Tibial nerve (tissue), 4 donors: ENCODE data around the gene ANKRD17. TPM values are rescaled to one million over a fixed set of nuclear protein-coding genes. Genes with fewer than 3 reads are reported as not detected.

Experiments used
- DNase-seq, 2 donors: peaks; one replicate each; pipeline ENCODE4 v3.0.0-alpha.2; 2019; ENCODE audit warnings: low spot score in 2 of 2
- H3K27ac ChIP-seq, 4 donors: fragments of 200-600 bp; sonication (generic) in 3 of 4; one replicate each; pipeline ENCODE4 v1.5.1; 2017 to 2019; ENCODE audit warnings: mild to moderate bottlenecking in 1 of 4
- H3K27me3 ChIP-seq, 2 donors: fragments of 200-600 bp; sonication (generic) in 1 of 2; one replicate each; pipeline versions ENCODE4 v1.5.1 to v1.6.0; 2017 to 2019
- H3K36me3 ChIP-seq, 3 donors: fragments of 200-600 bp; sonication (generic); one replicate each; pipeline ENCODE4 v1.5.1; 2018 to 2019
- H3K4me1 ChIP-seq, 4 donors: fragments of 200-600 bp; sonication (generic) in 3 of 4; one replicate each; pipeline ENCODE4 v1.5.1; 2017 to 2019
- H3K4me3 ChIP-seq, 4 donors: fragments of 200-600 bp; sonication (generic) in 3 of 4; one replicate each; pipeline ENCODE4 v1.5.1; 2017 to 2019; ENCODE audit warnings: mild to moderate bottlenecking in 1 of 4, moderate library complexity in 1 of 4
- H3K9me3 ChIP-seq, 4 donors: fragments of 200-600 bp; sonication (generic) in 3 of 4; one replicate each; pipeline ENCODE4 v1.5.1; 2017 to 2019
- CTCF ChIP-seq, 5 experiments: fragments of 200-600 bp in 3 of 5; fragments of 450-650 bp in 2 of 5; sonication (generic) in 3 of 5; IDR thresholded peaks; one replicate each; pipeline ENCODE4 v1.5.1; 2016 to 2019; ENCODE audit warnings: antibody characterized with exemption in 5 of 5, mild to moderate bottlenecking in 3 of 5, moderate library complexity in 2 of 5
- EP300 ChIP-seq, 2 donors: sonication (generic); formaldehyde crosslinking; IDR thresholded peaks; one replicate each; pipeline ENCODE4 v1.6.1; 2017; ENCODE audit warnings: antibody characterized with exemption in 2 of 2, mild to moderate bottlenecking in 1 of 2
- POLR2A ChIP-seq, 2 donors: fragments of 450-650 bp; IDR thresholded peaks; one replicate each; pipeline ENCODE4 v1.6.1; 2017; ENCODE audit warnings: antibody characterized with exemption in 2 of 2, mild to moderate bottlenecking in 2 of 2, moderate library complexity in 2 of 2
- WGBS, 2 donors: methylation state at CpG; one replicate each; pipeline ENCODE4 v1.1.5; 2018; 5-methylcytosine and 5-hydroxymethylcytosine counted together
- total RNA-seq, 4 donors: library from RNA; depleted of rRNA; stranded (reverse); fragments of >200 nt; gene quantifications; one replicate each; pipeline ENCODE4 v1.1.0, GENCODE V29; 2016

Gene ANKRD17
- total RNA-seq, 4 donors from 2014 or later = 46.5 to 61.8 (median 55.0) TPM

- Histone ChIP-seq H3K4me1 (no peaks in the 10 kb centered on the region), H3K36me3 (peaks cover 0 to 73% (median 2%) of the 10 kb centered on the region in 3 donors), H3K9me3 (no peaks in the 10 kb centered on the region), H3K4me3 (no peak overlapping the region), H3K27me3 (no peaks in the 10 kb centered on the region), H3K27ac (no peak overlapping the region)
- 94 to 97% methylated on average over 1 of the region's 1 CpG for WGBS, 2 donors
- TF ChIP-seq EP300 (IDR thresholded peaks at IDR 0.05) = no peak
- no peak for TF ChIP-seq CTCF (IDR thresholded peaks at IDR 0.05)
- TF ChIP-seq POLR2A (IDR thresholded peaks at IDR 0.05) = no peak
- DNase-seq = no peak
Observed at GRCh38 chr4:73133784-73134183, 124.8 kb downstream of the ANKRD17 start.

- Histone ChIP-seq H3K36me3 (peaks cover 0 to 64% (median 2%) of the 10 kb centered on the region in 3 donors), H3K4me3 (no peak overlapping the region)
Observed at GRCh38 chr4:73131281-73131680, 127.3 kb downstream of the ANKRD17 start.

GRCh38 chr4:73129319-73129718 is 129.3 kb downstream of the ANKRD17 start:
- TF ChIP-seq EP300 (IDR thresholded peaks at IDR 0.05) = no peak
- no peak for TF ChIP-seq POLR2A (IDR thresholded peaks at IDR 0.05)
- TF ChIP-seq CTCF (IDR thresholded peaks at IDR 0.05) = no peak
- Histone ChIP-seq H3K27me3 (no peaks in the 10 kb centered on the region), H3K9me3 (no peaks in the 10 kb centered on the region), H3K27ac (no peak overlapping the region), H3K36me3 (peaks cover 1 to 66% (median 3%) of the 10 kb centered on the region in 3 donors), H3K4me3 (no peak overlapping the region), H3K4me1 (no peaks in the 10 kb centered on the region)
- WGBS, 2 donors = 94 to 96% methylated on average over 1 of the region's 1 CpG
- DNase-seq = no peak

More at GRCh38 chr4:73131281-73131680, 127.3 kb downstream of the ANKRD17 start:
- no peaks in the 10 kb centered on the region for H3K27me3 ChIP-seq
- H3K9me3 ChIP-seq = no peaks in the 10 kb centered on the region
- no peak for DNase-seq
- H3K27ac ChIP-seq = no peak overlapping the region
- WGBS, 2 donors = 53 to 64% methylated on average over 1 of the region's 1 CpG
- TF ChIP-seq POLR2A (IDR thresholded peaks at IDR 0.05) (no peak), CTCF (IDR thresholded peaks at IDR 0.05) (no peak), EP300 (IDR thresholded peaks at IDR 0.05) (no peak)
- no peaks in the 10 kb centered on the region for H3K4me1 ChIP-seq

- 74% methylated on average over 3 of the region's 3 CpGs for WGBS, 2 donors
- H3K4me3 ChIP-seq = no peak overlapping the region
- H3K9me3 ChIP-seq = no peaks in the 10 kb centered on the region
- H3K27me3 ChIP-seq = no peaks in the 10 kb centered on the region
- TF ChIP-seq CTCF (IDR thresholded peaks at IDR 0.05) (no peak), POLR2A (IDR thresholded peaks at IDR 0.05) (no peak), EP300 (IDR thresholded peaks at IDR 0.05) (no peak)
- no peak for DNase-seq
- H3K4me1 ChIP-seq = no peaks in the 10 kb centered on the region
- no peak overlapping the region for H3K27ac ChIP-seq
- peaks cover 0 to 62% (median 3%) of the 10 kb centered on the region in 3 donors for H3K36me3 ChIP-seq
Observed at GRCh38 chr4:73127839-73128453, 130.7 kb downstream of the ANKRD17 start.

- Histone ChIP-seq H3K36me3 (peaks cover 0 to 85% (median 8%) of the 10 kb centered on the region in 3 donors), H3K27ac (no peak overlapping the region), H3K9me3 (no peaks in the 10 kb centered on the region), H3K4me3 (no peak overlapping the region), H3K4me1 (no peaks in the 10 kb centered on the region), H3K27me3 (no peaks in the 10 kb centered on the region)
- no peak for DNase-seq
- WGBS, 2 donors = 89 to 96% methylated on average over 4 of the region's 4 CpGs
- TF ChIP-seq POLR2A (IDR thresholded peaks at IDR 0.05) = no peak
- no peak for TF ChIP-seq CTCF (IDR thresholded peaks at IDR 0.05)
- no peak for TF ChIP-seq EP300 (IDR thresholded peaks at IDR 0.05)
Observed at GRCh38 chr4:73109493-73109892, 149.1 kb downstream of the ANKRD17 start.
